Measurements from ENCODE around the gene GBF1. TPM values are rescaled to one million over a fixed set of nuclear protein-coding genes. Genes with fewer than 3 reads are reported as not detected.

Gene GBF1
- total and polyA plus RNA-seq, 7 experiments from 2014 or later: 8.5 to 47.2 (median 37.2) TPM

DNA sequence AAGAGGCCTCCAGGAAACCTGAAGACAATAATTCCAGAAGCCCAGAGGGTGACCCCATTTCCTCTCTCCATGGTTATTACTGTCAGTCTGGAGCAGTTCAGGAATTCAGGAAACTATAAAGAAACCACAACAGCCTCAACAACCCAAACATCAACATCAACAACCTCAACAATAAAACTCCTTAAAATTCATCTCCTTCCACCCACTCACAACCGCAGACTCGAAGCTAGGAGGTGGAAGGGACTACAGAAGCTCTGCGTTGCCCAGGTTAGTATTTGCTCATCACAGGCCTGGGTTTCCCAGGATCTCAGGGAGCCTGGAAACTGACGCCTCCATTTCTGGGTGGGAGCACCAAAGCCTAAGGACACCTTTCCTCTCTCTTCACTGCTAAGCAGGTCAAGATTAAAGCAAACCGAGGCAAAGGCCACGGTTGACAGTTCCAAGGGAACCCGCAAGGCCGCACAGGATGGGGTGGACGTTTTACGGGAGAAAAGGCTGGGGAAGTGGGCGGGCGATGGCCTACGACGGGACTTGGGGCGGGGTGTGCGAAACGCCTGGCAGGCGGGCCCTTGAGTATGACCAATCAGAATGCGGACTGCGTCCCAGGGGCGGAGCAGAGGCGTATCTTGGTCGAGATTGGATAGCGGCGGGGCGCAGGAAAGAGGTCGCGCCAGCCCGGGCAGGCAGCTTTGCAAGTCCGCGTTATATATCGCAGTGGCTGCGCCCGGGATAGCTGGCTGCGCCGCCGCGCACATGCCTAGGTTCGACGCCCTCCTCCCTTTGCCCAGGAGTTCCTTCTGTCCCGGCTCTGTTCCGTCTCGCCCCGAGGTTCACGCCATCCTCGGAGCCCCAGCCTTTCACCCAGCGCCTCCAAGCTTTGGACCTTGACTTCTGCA lies 19.4 kb upstream of the GBF1 start, which contains the start of gene ELOVL3:
TSS of gene ELOVL3 (plus strand) at position 654 of the 896 bp plus-strand sequence. CDS start 250 bp downstream, outside the sequence.
- Mint-ChIP-seq H3K9me3 (no peaks in the 10 kb centered on the region), H3K27ac (peak within 1 kb of the TSS in 5 of 9 donors; percentile 14 to 78 (median 74)), H3K4me1 (peaks cover 14 to 23% (median 21%) of the 10 kb centered on the region in 7 donors), H3K4me3 (peak within 1 kb of the TSS; percentile 72 to 95 (median 80)), H3K36me3 (no peaks in the 10 kb centered on the region), H3K27me3 (peaks cover 36 to 74% (median 39%) of the 10 kb centered on the region in 5 donors)
- H3K36me3 ChIP-seq (ENCODE audit: control insufficient read depth in 2 of 3, insufficient read depth in 3 of 3, low read length in 3 of 3): no peaks in the 10 kb centered on the region
- DNase-seq: peak; percentile 56 to 83 (median 79)
- H3K9me3 ChIP-seq (ENCODE audit: control insufficient read depth in 2 of 3, low read length in 3 of 3): no peaks in the 10 kb centered on the region
- POLR2A ChIA-PET: no interaction called here
- peak within 1 kb of the TSS; percentile 26 for H3K4me3 ChIP-seq (ENCODE audit: low read length)
- intact Hi-C loops (cut with micrococcal nuclease): loop anchor here (1.0 to 5.0 kb wide), 4 partner anchors 39 to 370 kb away; partner anchors contain the start of genes ARMH3 (in 1 of the 2) and PPRC1 (in 1 of the 2)
- ATAC-seq: peak; percentile 95
- peaks cover 3 to 5% of the 10 kb centered on the region in 2 donors for H3K27me3 ChIP-seq (ENCODE audit: control insufficient read depth in 2 of 2, insufficient read depth in 2 of 2, low read length in 2 of 2)
- H3K27ac ChIP-seq (ENCODE audit: low read depth, low read length): no peak within 1 kb of the TSS
- H3K4me1 ChIP-seq (ENCODE audit: control insufficient read depth in 2 of 2, insufficient read depth in 2 of 2, low read length in 2 of 2): peaks cover 20 to 22% of the 10 kb centered on the region in 2 donors
- CTCF ChIA-PET: interaction anchor here (0.6 to 4.9 kb wide), 7 partner anchors 18 to 254 kb away, joined by 3 to 25 read pairs (median 3); no protein-coding TSS in a partner anchor

DNA sequence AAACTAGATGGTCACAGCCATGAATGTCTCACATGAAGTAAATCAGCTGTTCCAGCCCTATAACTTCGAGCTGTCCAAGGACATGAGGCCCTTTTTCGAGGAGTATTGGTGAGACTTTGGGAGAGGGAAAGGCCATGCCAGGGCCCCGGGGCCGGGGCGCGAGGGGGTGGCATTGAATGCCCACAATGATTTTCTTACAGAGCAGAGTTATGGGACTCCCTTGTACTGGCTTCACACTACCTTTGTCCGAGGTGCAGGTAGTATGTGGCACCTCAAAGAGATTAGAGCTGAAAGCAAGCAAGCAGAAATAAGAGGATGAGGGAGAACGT lies 18.8 kb upstream of the GBF1 start:
- Mint-ChIP-seq H3K36me3 (no peaks in the 10 kb centered on the region), H3K9me3 (no peaks in the 10 kb centered on the region), H3K4me3 (peak overlapping the region; percentile 72 to 95 (median 80)), H3K27ac (peak overlapping the region in 1 of 9 donors; percentile 78), H3K4me1 (peaks cover 14 to 26% (median 21%) of the 10 kb centered on the region in 7 donors), H3K27me3 (peaks cover 35 to 71% (median 39%) of the 10 kb centered on the region in 5 donors)
- no peak for ATAC-seq
- DNase-seq: no peak
- H3K9me3 ChIP-seq (ENCODE audit: control insufficient read depth in 2 of 3, low read length in 3 of 3): no peaks in the 10 kb centered on the region
- no peaks in the 10 kb centered on the region for H3K36me3 ChIP-seq (ENCODE audit: control insufficient read depth in 2 of 3, insufficient read depth in 3 of 3, low read length in 3 of 3)
- peak overlapping the region; percentile 26 for H3K4me3 ChIP-seq (ENCODE audit: low read length)
- intact Hi-C loops (cut with micrococcal nuclease): loop anchor here (1.0 to 5.0 kb wide), 4 partner anchors 39 to 370 kb away; partner anchors contain the start of genes ARMH3 (in 1 of the 2) and PPRC1 (in 1 of the 2)
- H3K4me1 ChIP-seq (ENCODE audit: control insufficient read depth in 2 of 2, insufficient read depth in 2 of 2, low read length in 2 of 2): peaks cover 20 to 22% of the 10 kb centered on the region in 2 donors
- POLR2A ChIA-PET: interaction anchor here (1.1 kb wide), 1 partner anchor 19 kb away, joined by 4 read pairs; the partner anchor contains the start of gene GBF1
- CTCF ChIA-PET: interaction anchor here (1.0 to 4.9 kb wide), 6 partner anchors 15 to 177 kb away, joined by 3 to 25 read pairs (median 3); partner anchors contain the start of gene PITX3
- H3K27ac ChIP-seq (ENCODE audit: low read depth, low read length): no peak overlapping the region
- H3K27me3 ChIP-seq (ENCODE audit: control insufficient read depth in 2 of 2, insufficient read depth in 2 of 2, low read length in 2 of 2): peaks cover 3 to 5% of the 10 kb centered on the region in 2 donors

DNA sequence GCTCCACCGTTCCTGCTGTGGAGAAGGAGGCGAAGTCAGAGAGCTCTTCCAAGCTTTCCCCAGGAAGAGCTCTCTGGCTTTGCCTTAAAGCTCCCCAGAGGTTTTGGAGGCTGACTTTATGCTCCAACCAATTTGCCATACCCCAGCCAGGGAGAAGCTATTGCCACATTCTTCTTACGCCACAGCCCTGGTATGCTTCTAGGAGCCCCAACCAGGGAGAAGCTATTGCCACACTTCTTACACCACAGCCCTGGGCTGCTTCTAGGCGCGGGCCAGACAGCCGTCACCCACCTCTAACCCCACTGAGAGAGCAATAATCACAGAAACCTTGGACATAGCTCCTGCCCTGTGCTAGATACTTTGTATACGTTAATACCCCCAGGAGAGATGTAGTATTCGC lies 18.3 kb upstream of the GBF1 start:
- Mint-ChIP-seq H3K27me3 (peaks cover 35 to 74% (median 41%) of the 10 kb centered on the region in 5 donors), H3K9me3 (no peaks in the 10 kb centered on the region), H3K4me1 (peaks cover 14 to 28% (median 21%) of the 10 kb centered on the region in 7 donors), H3K36me3 (no peaks in the 10 kb centered on the region), H3K4me3 (peak overlapping the region in 7 of 10 donors; percentile 23 to 95 (median 39)), H3K27ac (no peak overlapping the region)
- no peak for DNase-seq
- Histone ChIP-seq H3K27ac (ENCODE audit: low read depth, low read length) (no peak overlapping the region), H3K4me1 (ENCODE audit: control insufficient read depth in 2 of 2, insufficient read depth in 2 of 2, low read length in 2 of 2) (peaks cover 20 to 22% of the 10 kb centered on the region in 2 donors), H3K27me3 (ENCODE audit: control insufficient read depth in 2 of 2, insufficient read depth in 2 of 2, low read length in 2 of 2) (peaks cover 3 to 5% of the 10 kb centered on the region in 2 donors), H3K9me3 (ENCODE audit: control insufficient read depth in 2 of 3, low read length in 3 of 3) (no peaks in the 10 kb centered on the region), H3K4me3 (ENCODE audit: low read length) (no peak overlapping the region), H3K36me3 (ENCODE audit: control insufficient read depth in 2 of 3, insufficient read depth in 3 of 3, low read length in 3 of 3) (no peaks in the 10 kb centered on the region)
- POLR2A ChIA-PET: interaction anchor here (1.1 kb wide), 1 partner anchor 18 kb away, joined by 4 read pairs; the partner anchor contains the start of gene GBF1
- CTCF ChIA-PET: interaction anchor here (0.9 to 4.9 kb wide), 7 partner anchors 14 to 176 kb away, joined by 3 to 25 read pairs (median 3); partner anchors contain the start of gene PITX3
- ATAC-seq: no peak
- intact Hi-C loops (cut with micrococcal nuclease): loop anchor here (5.0 kb wide), 2 partner anchors 40 to 170 kb away; partner anchors contain the start of gene ARMH3 (in 1 of the 2)

DNA sequence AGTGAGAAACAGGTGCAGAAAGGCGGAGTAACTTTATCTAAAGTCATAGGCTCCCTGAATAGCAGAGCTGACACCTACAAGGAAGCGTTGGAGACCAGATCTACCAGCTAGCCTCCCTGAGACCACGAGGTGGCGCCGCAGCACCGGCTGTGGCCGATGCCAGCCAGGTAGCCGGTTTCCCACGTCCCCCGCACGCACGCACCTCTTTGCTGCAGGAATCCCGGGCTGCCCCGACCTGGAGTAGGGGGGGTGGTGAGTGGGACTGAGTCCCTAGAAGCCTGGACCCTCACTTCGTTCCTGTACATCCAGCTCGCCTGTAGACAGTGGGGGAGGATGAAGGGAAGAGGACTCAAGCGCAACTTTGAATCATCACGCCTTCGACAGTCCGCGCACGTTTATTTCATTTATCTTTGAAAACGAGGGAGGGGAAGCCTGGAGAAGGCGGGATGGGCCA lies 15.5 kb upstream of the GBF1 start:
- peaks cover 15 to 28% (median 21%) of the 10 kb centered on the region in 7 donors for H3K4me1 Mint-ChIP-seq
- intact Hi-C loops (cut with micrococcal nuclease): loop anchor here (1.0 to 5.0 kb wide), 12 partner anchors 43 to 366 kb away; partner anchors contain the start of genes ACTR1A (in 1 of the 2) and ARMH3 (in 1 of the 2)

DNA sequence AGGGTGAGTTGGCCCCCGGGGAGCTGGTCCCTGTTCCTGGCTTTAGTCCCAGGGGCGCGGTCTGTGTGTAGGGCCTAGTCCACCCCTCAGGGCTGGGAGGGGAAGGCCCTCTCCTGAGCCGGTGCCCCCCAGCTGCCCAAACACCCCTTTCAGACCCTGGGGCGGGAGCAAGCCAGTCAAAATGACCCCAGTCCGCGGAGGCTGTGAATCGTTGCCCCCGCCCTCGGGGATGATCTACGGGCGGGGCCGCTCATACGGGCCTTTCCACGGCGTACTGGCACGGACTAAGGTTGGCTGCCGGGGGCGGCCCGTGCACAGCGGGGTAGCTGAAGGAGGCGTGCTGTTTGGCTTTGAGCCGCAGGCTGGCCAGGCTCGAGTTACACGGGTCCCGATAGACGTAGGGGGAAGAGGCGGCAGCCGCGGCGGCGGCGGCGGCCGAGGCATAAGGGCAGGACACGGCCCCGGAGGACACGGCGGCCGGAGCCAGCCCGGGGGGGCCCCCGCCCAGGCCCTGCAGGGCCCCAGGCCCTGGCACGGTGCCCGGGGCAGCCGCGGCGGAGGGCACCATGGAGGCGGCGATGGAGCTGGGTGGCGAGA lies 15.0 kb upstream of the GBF1 start:
- Mint-ChIP-seq H3K27me3 (peaks cover 47 to 74% (median 56%) of the 10 kb centered on the region in 5 donors), H3K27ac (peak overlapping the region in 3 of 9 donors; percentile 26 to 77 (median 32)), H3K4me1 (peaks cover 15 to 28% (median 21%) of the 10 kb centered on the region in 7 donors), H3K36me3 (no peaks in the 10 kb centered on the region), H3K4me3 (peak overlapping the region; percentile 77 to 87 (median 84)), H3K9me3 (no peaks in the 10 kb centered on the region)
- Histone ChIP-seq H3K36me3 (ENCODE audit: control insufficient read depth in 2 of 3, insufficient read depth in 3 of 3, low read length in 3 of 3) (no peaks in the 10 kb centered on the region), H3K4me1 (ENCODE audit: control insufficient read depth in 2 of 2, insufficient read depth in 2 of 2, low read length in 2 of 2) (peaks cover 20 to 22% of the 10 kb centered on the region in 2 donors), H3K27me3 (ENCODE audit: control insufficient read depth in 2 of 2, insufficient read depth in 2 of 2, low read length in 2 of 2) (peaks cover 3 to 5% of the 10 kb centered on the region in 2 donors), H3K27ac (ENCODE audit: low read depth, low read length) (no peak overlapping the region), H3K4me3 (ENCODE audit: low read length) (peak overlapping the region; percentile 58), H3K9me3 (ENCODE audit: control insufficient read depth in 2 of 3, low read length in 3 of 3) (no peaks in the 10 kb centered on the region)
- ATAC-seq (no peak), DNase-seq (peak in 5 of 9 donors; percentile 10 to 48 (median 28))
- CTCF ChIA-PET: interaction anchor here (0.7 to 4.3 kb wide), 30 partner anchors 9 to 353 kb away, joined by 3 to 136 read pairs (median 4); partner anchors contain the start of genes GBF1 and NFKB2
- POLR2A ChIA-PET: interaction anchor here (0.6 to 1.7 kb wide), 6 partner anchors 14 to 354 kb away, joined by 3 to 5 read pairs (median 4); partner anchors contain the start of genes GBF1 and NFKB2
- intact Hi-C loops (cut with micrococcal nuclease): loop anchor here in 1 of 2 donors (1.0 kb wide), 2 partner anchors 164 to 249 kb away; no protein-coding TSS in a partner anchor

More for the DNA sequence above, 15.5 kb upstream of the GBF1 start:
- ChIA-PET CTCF (interaction anchor here (0.6 to 4.3 kb wide), 28 partner anchors 9 to 353 kb away, joined by 3 to 136 read pairs (median 4); partner anchors contain the start of genes GBF1 and NFKB2), POLR2A (interaction anchor here (0.6 to 1.7 kb wide), 6 partner anchors 15 to 354 kb away, joined by 3 to 5 read pairs (median 4); partner anchors contain the start of genes GBF1 and NFKB2)
- DNase-seq: peak; percentile 73 to 88 (median 84)
- H3K36me3 Mint-ChIP-seq: no peaks in the 10 kb centered on the region
- H3K4me3 Mint-ChIP-seq: peak overlapping the region; percentile 77 to 87 (median 84)
- ATAC-seq: peak; percentile 73
- no peaks in the 10 kb centered on the region for H3K9me3 Mint-ChIP-seq
- Histone ChIP-seq H3K27ac (ENCODE audit: low read depth, low read length) (no peak overlapping the region), H3K27me3 (ENCODE audit: control insufficient read depth in 2 of 2, insufficient read depth in 2 of 2, low read length in 2 of 2) (peaks cover 3 to 5% of the 10 kb centered on the region in 2 donors), H3K9me3 (ENCODE audit: control insufficient read depth in 2 of 3, low read length in 3 of 3) (no peaks in the 10 kb centered on the region), H3K4me3 (ENCODE audit: low read length) (peak overlapping the region; percentile 58), H3K4me1 (ENCODE audit: control insufficient read depth in 2 of 2, insufficient read depth in 2 of 2, low read length in 2 of 2) (peaks cover 20 to 22% of the 10 kb centered on the region in 2 donors), H3K36me3 (ENCODE audit: control insufficient read depth in 2 of 3, insufficient read depth in 3 of 3, low read length in 3 of 3) (no peaks in the 10 kb centered on the region)
- peaks cover 46 to 71% (median 54%) of the 10 kb centered on the region in 5 donors for H3K27me3 Mint-ChIP-seq
- H3K27ac Mint-ChIP-seq: peak overlapping the region in 1 of 9 donors; percentile 77

Data from naive thymus-derived CD4-positive, alpha-beta T cell (primary cell).